ENCODE data around the gene RNASEH1. TPM values are rescaled to one million over a fixed set of nuclear protein-coding genes. Genes with fewer than 3 reads are reported as not detected.

RNASEH1 gene
- total and polyA plus RNA-seq, 2 of the 13 experiments (the other 11 are each of a cell fraction or from before 2014, with no cell fraction given) = 14.5 to 57.4 TPM

- TF ChIP-seq JARID2 (CRISPR knock-in tag; IDR thresholded peaks at IDR 0.05; ENCODE audit: insufficient replicate concordance) (peak; percentile 67), ZKSCAN5 (CRISPR knock-in tag; IDR thresholded peaks at IDR 0.05) (no peak), IRX3 (CRISPR knock-in tag; IDR thresholded peaks at IDR 0.05; ENCODE audit: borderline replicate concordance, low read depth) (no peak; the same call in 1 of the 2 replicates), ZNF292 (CRISPR knock-in tag; IDR thresholded peaks at IDR 0.05; ENCODE audit: borderline replicate concordance, low read depth) (peak; percentile 24; the same call in 1 of the 2 replicates), HMGXB4 (CRISPR knock-in tag; IDR thresholded peaks at IDR 0.05; ENCODE audit: borderline replicate concordance in 1 of 2, low read depth in 1 of 2) (peak in 1 of 2 experiments; percentile 69; a peak in 1 of 4 replicates), GRHL1 (CRISPR knock-in tag; conservative IDR thresholded peaks at IDR 0.05) (no peak), CSRNP2 (CRISPR knock-in tag; conservative IDR thresholded peaks at IDR 0.05; ENCODE audit: low read depth) (no peak), POLR2AphosphoS2 (IDR thresholded peaks at IDR 0.05; ENCODE audit: low read depth, low read length) (no peak), ZFP36L2 (CRISPR knock-in tag; IDR thresholded peaks at IDR 0.05) (no peak), ATRX (CRISPR knock-in tag; IDR thresholded peaks at IDR 0.05; ENCODE audit: borderline replicate concordance) (no peak), CREM (IDR thresholded peaks at IDR 0.05) (peak; percentile 38; the same call in 1 of the 2 replicates), CREM (CRISPR knock-in tag; IDR thresholded peaks at IDR 0.05) (no peak), ZNF468 (CRISPR knock-in tag; IDR thresholded peaks at IDR 0.05) (0 out of 2 replicates have a peak, but pooled peaks have one; percentile 49), NR1H2 (CRISPR knock-in tag; IDR thresholded peaks at IDR 0.05; ENCODE audit: borderline replicate concordance, low read depth) (no peak), NCOR1 (IDR thresholded peaks at IDR 0.05; ENCODE audit: borderline replicate concordance, low read length) (0 out of 2 replicates have a peak, but pooled peaks have one; percentile 5), ZNF75D (CRISPR knock-in tag; IDR thresholded peaks at IDR 0.05; ENCODE audit: borderline replicate concordance) (no peak), ZHX1 (CRISPR knock-in tag; IDR thresholded peaks at IDR 0.05; ENCODE audit: low read depth) (no peak; the same call in 1 of the 2 replicates), TERF1 (CRISPR knock-in tag; IDR thresholded peaks at IDR 0.05) (no peak)
These were observed 22.1 kb downstream of the RNASEH1 start (continued) for GRCh38 chr2:3535794-3536681.

All from HepG2 (cell line).